ENCODE measurements around the gene KIF6.

KIF6 gene

DNA sequence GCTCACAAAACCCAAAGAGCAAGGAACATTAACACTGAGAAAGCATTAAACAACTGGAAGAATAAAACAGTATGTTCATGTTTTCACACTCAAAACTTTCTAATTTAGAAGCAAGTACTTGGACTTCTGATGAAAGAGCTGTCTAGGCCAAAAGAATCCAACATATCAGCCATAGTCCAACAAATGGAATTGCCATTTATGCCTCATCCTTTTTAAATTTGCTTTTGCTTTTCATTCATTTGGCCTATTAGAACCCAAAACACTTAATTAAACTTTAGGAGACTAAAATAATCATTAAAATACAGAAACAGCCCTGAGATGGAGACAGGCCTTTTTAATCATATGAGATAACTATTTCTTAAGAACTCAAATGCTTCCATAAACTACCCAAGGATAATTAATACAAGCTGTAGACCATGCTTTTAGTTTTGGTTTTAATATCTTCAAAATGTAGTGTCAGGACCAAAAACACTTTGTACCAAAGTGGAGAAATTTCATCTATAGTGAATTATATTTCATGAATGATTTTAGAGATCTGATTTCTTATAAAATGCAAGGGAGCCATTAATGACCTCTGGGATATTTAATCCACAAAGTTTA, 166.5 kb downstream of the KIF6 start:
- H3K36me3 ChIP-seq (ENCODE audit: control insufficient read depth, insufficient read depth, low read length), result no peaks in the 10 kb centered on the region
- no peaks in the 10 kb centered on the region for H3K27me3 ChIP-seq (ENCODE audit: control insufficient read depth, insufficient read depth, low read length)
- no peak overlapping the region for H3K4me3 ChIP-seq (ENCODE audit: low read depth, low read length)
- peaks cover 2% of the 10 kb centered on the region for H3K4me1 ChIP-seq (ENCODE audit: control insufficient read depth, insufficient read depth, low read length)
- no peak overlapping the region for H3K9ac ChIP-seq (ENCODE audit: low read depth, low read length)
- no peaks in the 10 kb centered on the region for H3K9me3 ChIP-seq (ENCODE audit: control insufficient read depth, insufficient read depth, low read length)

DNA sequence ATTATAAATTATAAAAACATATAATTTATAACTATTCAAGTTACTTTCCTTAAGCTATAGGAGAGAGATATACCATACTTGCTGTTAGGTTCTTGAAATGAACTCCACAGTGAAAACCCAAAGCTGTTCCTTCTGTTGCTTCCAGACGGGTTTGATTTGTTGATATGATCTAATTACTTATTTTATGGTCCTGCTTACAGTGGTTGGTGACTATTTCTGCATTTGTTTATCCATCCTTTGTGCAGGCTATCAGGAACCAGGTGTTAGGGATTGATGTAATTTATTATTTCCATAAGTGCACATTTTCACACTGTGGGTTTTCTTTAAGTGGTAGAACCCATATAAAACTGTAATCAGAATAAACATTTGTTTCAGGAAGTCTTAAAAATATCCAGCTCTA, 167.1 kb downstream of the KIF6 start:
- H3K27me3 ChIP-seq (ENCODE audit: control insufficient read depth, insufficient read depth, low read length), result no peaks in the 10 kb centered on the region
- no peaks in the 10 kb centered on the region for H3K36me3 ChIP-seq (ENCODE audit: control insufficient read depth, insufficient read depth, low read length)
- no peaks in the 10 kb centered on the region for H3K9me3 ChIP-seq (ENCODE audit: control insufficient read depth, insufficient read depth, low read length)
- H3K4me1 ChIP-seq (ENCODE audit: control insufficient read depth, insufficient read depth, low read length), result peaks cover 5% of the 10 kb centered on the region
- no peak overlapping the region for H3K9ac ChIP-seq (ENCODE audit: low read depth, low read length)
- H3K4me3 ChIP-seq (ENCODE audit: low read depth, low read length), result no peak overlapping the region

DNA sequence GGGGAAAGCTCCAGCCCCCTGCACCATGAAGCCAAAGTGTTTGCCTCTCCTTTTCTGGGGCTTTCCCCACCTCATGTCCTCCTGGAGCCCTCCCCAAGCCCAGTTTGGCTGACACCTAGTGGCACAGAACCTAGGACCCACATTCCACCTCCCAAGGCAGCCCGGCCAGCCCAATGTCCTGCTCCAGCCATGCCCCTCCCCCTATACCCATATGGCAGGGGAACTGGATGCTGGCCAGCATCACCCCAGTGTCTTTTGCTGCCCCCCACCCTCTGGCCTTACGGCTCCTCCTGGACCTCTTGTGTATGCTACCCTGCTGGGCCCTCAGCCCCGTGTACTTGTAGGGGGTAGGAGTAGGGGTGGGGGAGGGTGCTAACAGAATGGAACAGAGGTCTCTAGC, 170.1 kb downstream of the KIF6 start:
- no peak overlapping the region for H3K9ac ChIP-seq (ENCODE audit: low read depth, low read length)
- no peaks in the 10 kb centered on the region for H3K27me3 ChIP-seq (ENCODE audit: control insufficient read depth, insufficient read depth, low read length)
- H3K9me3 ChIP-seq (ENCODE audit: control insufficient read depth, insufficient read depth, low read length), result no peaks in the 10 kb centered on the region
- no peak overlapping the region for H3K4me3 ChIP-seq (ENCODE audit: low read depth, low read length)
- H3K36me3 ChIP-seq (ENCODE audit: control insufficient read depth, insufficient read depth, low read length), result no peaks in the 10 kb centered on the region
- peaks cover 9% of the 10 kb centered on the region for H3K4me1 ChIP-seq (ENCODE audit: control insufficient read depth, insufficient read depth, low read length)

DNA sequence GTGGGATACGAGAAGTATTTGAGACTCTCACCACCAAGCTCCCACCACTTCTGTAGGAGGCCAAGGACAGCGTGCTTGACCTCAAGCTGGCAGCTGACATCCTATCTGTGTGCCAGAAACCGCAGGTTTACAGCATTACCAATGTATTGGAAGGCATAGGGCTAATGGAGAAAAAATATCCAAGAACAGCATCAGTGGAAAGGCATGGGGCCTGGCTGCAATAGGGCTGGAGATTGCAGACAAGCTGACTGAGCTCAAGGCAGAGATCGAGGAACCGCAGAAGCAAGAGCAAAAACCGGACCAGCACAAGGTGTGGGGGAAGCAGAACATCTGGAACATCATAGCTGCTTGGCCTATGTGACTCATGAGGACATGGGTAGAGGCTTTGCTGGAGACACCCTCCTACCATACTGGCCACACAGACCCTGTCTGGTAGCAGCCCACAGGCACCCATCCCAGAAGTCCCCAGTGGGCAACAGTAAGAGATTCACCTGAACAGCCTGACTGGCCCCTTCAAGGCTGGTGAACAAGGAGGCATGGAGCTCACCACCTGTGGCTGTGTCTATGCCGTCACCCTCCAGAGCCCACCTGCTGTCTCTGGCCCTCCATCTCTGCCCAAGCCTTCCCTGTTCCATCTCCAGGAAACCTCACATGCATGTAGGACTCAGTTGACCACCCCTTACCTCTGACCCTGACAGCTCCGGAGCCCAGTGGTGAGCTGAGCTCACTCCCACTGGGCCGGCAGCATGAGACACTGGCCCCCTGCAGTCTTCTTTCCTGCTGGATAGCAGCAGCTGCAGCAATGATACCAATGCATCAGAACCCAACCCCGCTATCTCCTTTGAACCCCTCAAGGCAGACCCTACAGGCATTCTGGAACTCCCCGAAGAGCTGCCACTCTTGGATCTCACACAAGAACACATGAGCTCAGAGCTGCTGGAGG, 171.1 kb downstream of the KIF6 start:
- Histone ChIP-seq H3K9ac (ENCODE audit: low read depth, low read length) (no peak overlapping the region), H3K9me3 (ENCODE audit: control insufficient read depth, insufficient read depth, low read length) (no peaks in the 10 kb centered on the region), H3K4me1 (ENCODE audit: control insufficient read depth, insufficient read depth, low read length) (peaks cover 9% of the 10 kb centered on the region), H3K27me3 (ENCODE audit: control insufficient read depth, insufficient read depth, low read length) (no peaks in the 10 kb centered on the region), H3K36me3 (ENCODE audit: control insufficient read depth, insufficient read depth, low read length) (no peaks in the 10 kb centered on the region), H3K4me3 (ENCODE audit: low read depth, low read length) (no peak overlapping the region)

DNA sequence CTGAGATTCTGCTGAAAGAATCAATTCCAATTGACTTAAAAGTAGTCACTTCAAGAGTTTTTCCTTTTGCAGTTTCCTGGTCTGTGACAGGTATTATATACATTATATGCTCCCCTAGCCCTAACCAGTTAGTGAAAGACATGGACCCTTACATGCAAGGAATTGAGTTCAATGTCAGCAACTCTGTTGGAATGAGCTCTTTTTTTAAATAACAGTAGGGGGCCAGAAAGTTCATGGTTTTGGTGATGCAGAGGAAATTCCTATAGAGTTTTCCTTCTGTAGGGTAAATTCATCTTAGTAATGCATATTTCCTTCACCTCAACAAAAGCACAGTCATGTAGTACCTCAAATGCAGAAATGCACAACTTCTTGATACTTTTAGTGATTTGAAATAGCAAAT, 172.2 kb downstream of the KIF6 start:
- H3K9ac ChIP-seq (ENCODE audit: low read depth, low read length), result no peak overlapping the region

DNA sequence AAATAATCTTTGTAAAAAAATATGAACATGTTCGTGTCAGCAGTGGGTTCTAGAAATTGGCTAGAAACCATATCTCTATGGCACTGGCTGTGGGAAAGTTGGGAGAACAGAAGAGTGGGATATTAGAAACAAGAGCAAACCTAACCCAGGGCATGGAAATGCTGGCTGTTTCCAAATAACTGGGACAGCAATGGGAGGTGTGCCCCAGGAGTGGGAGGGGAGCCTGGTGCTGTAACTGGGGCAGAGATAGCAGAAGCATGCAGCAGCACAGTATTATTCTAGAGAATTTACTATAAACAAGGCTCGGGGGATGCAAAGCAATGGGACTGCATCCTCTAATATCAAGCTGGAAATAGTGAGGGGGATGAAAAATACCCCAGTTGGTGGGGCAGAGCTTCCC, 175.0 kb downstream of the KIF6 start:
- H3K4me3 ChIP-seq (ENCODE audit: low read depth, low read length), result no peak overlapping the region
- H3K36me3 ChIP-seq (ENCODE audit: control insufficient read depth, insufficient read depth, low read length), result no peaks in the 10 kb centered on the region
- no peaks in the 10 kb centered on the region for H3K27me3 ChIP-seq (ENCODE audit: control insufficient read depth, insufficient read depth, low read length)
- no peaks in the 10 kb centered on the region for H3K9me3 ChIP-seq (ENCODE audit: control insufficient read depth, insufficient read depth, low read length)
- H3K4me1 ChIP-seq (ENCODE audit: control insufficient read depth, insufficient read depth, low read length), result peaks cover 9% of the 10 kb centered on the region
- H3K9ac ChIP-seq (ENCODE audit: low read depth, low read length), result no peak overlapping the region

More for the DNA sequence above, 172.2 kb downstream of the KIF6 start:
- no peaks in the 10 kb centered on the region for H3K27me3 ChIP-seq (ENCODE audit: control insufficient read depth, insufficient read depth, low read length)
- peaks cover 9% of the 10 kb centered on the region for H3K4me1 ChIP-seq (ENCODE audit: control insufficient read depth, insufficient read depth, low read length)
- H3K4me3 ChIP-seq (ENCODE audit: low read depth, low read length), result no peak overlapping the region
- no peaks in the 10 kb centered on the region for H3K9me3 ChIP-seq (ENCODE audit: control insufficient read depth, insufficient read depth, low read length)
- no peaks in the 10 kb centered on the region for H3K36me3 ChIP-seq (ENCODE audit: control insufficient read depth, insufficient read depth, low read length)

DNA sequence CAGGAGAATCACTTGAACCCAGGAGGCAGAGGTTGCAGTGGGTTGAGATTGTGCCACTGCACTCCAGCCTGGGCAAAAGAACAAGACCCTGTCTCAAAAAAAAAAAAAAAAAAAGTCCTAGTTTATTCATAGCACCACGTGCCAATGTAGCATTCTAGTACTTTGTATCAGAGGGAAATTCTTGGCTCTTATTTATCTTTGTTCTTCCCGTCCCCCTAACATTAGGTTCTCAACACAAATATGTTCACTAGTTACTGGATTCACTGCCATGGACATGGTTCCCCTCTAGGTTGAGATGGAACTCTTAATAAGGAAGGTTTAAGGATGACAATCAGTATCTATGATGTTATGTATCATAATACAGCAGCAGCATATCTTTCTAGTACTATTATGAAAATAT, 178.5 kb downstream of the KIF6 start:
- H3K9ac ChIP-seq (ENCODE audit: low read depth, low read length), result no peak overlapping the region
- no peak overlapping the region for H3K4me3 ChIP-seq (ENCODE audit: low read depth, low read length)
- H3K9me3 ChIP-seq (ENCODE audit: control insufficient read depth, insufficient read depth, low read length), result no peaks in the 10 kb centered on the region
- no peaks in the 10 kb centered on the region for H3K27me3 ChIP-seq (ENCODE audit: control insufficient read depth, insufficient read depth, low read length)
- no peaks in the 10 kb centered on the region for H3K4me1 ChIP-seq (ENCODE audit: control insufficient read depth, insufficient read depth, low read length)
- H3K36me3 ChIP-seq (ENCODE audit: control insufficient read depth, insufficient read depth, low read length), result no peaks in the 10 kb centered on the region

DNA sequence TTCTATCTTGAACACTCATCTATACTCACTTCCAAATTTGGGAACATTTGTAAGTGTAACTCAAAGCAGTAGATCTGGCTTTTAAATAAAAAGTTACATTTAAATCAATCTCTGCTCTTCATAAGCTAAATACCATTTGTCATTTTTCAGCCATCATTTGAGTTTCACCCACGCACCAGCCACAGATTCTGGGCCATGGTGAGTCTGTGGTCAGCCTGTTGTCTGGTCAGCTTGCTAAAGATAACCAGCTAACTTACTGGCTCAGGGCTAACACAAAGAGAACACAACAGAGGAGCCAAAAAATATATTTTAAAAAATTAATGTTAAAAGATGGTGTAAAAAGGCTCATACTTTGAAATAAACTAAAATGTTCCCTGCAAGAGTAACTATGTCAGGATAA, 181.3 kb downstream of the KIF6 start:
- Histone ChIP-seq H3K9ac (ENCODE audit: low read depth, low read length) (no peak overlapping the region), H3K4me3 (ENCODE audit: low read depth, low read length) (no peak overlapping the region), H3K4me1 (ENCODE audit: control insufficient read depth, insufficient read depth, low read length) (no peaks in the 10 kb centered on the region), H3K27me3 (ENCODE audit: control insufficient read depth, insufficient read depth, low read length) (no peaks in the 10 kb centered on the region), H3K9me3 (ENCODE audit: control insufficient read depth, insufficient read depth, low read length) (no peaks in the 10 kb centered on the region), H3K36me3 (ENCODE audit: control insufficient read depth, insufficient read depth, low read length) (no peaks in the 10 kb centered on the region)

DNA sequence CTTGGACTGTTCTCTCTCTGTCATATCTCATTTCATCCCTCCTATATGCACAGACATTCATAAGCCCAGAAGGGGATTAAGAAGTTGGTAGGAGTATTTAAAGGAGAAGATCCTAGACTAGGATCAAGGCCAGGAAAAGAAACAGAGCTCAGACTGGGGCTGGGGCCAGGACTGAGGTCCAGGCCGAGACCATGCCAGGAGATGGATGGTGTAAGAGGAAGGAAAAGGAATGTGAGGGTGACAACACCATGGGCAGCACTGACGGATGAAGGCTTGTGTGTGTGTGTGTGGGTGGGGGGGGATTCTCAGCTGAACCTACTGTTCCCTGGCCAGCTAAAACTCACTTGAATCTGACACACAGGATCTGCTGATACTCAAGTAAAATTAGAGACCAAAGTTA, 182.1 kb downstream of the KIF6 start:
- Histone ChIP-seq H3K4me3 (ENCODE audit: low read depth, low read length) (no peak overlapping the region), H3K9me3 (ENCODE audit: control insufficient read depth, insufficient read depth, low read length) (no peaks in the 10 kb centered on the region), H3K9ac (ENCODE audit: low read depth, low read length) (no peak overlapping the region), H3K27me3 (ENCODE audit: control insufficient read depth, insufficient read depth, low read length) (no peaks in the 10 kb centered on the region), H3K36me3 (ENCODE audit: control insufficient read depth, insufficient read depth, low read length) (no peaks in the 10 kb centered on the region), H3K4me1 (ENCODE audit: control insufficient read depth, insufficient read depth, low read length) (no peaks in the 10 kb centered on the region)

DNA sequence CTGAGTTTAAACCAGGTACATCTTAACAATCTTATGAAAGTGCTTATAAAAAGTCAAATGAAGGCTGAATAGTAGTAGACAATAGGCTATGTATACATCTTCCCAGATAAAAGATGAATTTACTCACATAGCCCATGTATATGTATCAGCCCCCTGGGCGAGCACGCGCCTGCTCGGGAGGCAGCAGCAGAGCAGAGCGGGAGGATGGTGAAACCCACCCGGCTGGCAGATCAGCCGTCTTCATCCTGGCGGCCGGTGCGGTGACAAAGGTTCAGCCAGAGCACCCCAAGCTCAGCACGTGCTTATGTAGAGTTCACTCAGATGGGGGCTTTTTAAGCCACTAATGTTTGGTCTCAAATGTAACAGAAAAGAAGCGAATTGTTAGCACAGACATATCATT, 184.8 kb downstream of the KIF6 start:
- no peaks in the 10 kb centered on the region for H3K4me1 ChIP-seq (ENCODE audit: control insufficient read depth, insufficient read depth, low read length)
- H3K4me3 ChIP-seq (ENCODE audit: low read depth, low read length), result no peak overlapping the region
- H3K27me3 ChIP-seq (ENCODE audit: control insufficient read depth, insufficient read depth, low read length), result no peaks in the 10 kb centered on the region
- H3K9ac ChIP-seq (ENCODE audit: low read depth, low read length), result no peak overlapping the region
- H3K9me3 ChIP-seq (ENCODE audit: control insufficient read depth, insufficient read depth, low read length), result no peaks in the 10 kb centered on the region
- H3K36me3 ChIP-seq (ENCODE audit: control insufficient read depth, insufficient read depth, low read length), result no peaks in the 10 kb centered on the region

DNA sequence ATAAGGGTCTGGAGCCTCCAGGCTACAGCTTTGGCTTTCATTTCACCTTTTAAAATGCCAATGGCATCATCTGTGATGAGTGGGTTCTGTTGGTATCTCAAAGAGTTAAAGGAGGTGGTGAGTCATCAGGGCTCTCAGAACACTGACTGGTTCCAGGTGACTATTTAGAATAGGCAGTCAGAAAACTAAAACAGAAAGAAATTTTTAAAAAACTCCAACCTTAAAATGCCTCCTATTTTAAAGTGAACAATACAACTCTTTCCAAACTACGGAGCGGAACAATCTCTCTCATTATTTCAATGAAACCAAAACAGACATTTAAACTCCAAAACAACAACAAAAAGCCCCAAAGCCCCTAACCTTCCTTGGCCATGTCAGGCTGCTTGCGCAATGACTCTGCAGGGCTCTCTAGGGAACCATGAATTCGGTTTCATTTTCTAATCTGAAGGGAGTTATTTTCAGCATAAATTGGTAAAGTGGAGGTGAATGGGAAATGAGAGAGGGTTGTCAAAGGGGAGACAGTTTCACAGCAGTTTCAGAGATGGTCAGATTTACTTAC, 194.9 kb downstream of the KIF6 start:
- no peaks in the 10 kb centered on the region for H3K36me3 ChIP-seq (ENCODE audit: control insufficient read depth, insufficient read depth, low read length)
- no peaks in the 10 kb centered on the region for H3K4me1 ChIP-seq (ENCODE audit: control insufficient read depth, insufficient read depth, low read length)
- H3K4me3 ChIP-seq (ENCODE audit: low read depth, low read length), result no peak overlapping the region
- H3K9ac ChIP-seq (ENCODE audit: low read depth, low read length), result no peak overlapping the region
- H3K9me3 ChIP-seq (ENCODE audit: control insufficient read depth, insufficient read depth, low read length), result peaks cover 5% of the 10 kb centered on the region
- no peaks in the 10 kb centered on the region for H3K27me3 ChIP-seq (ENCODE audit: control insufficient read depth, insufficient read depth, low read length)

Data from iPS-15b (cell line).